SW 1271 (cell line): Measurements from ENCODE around the gene TSHB.
"Not testable (repeated sequence)": the region's sequence is repeated elsewhere in the genome, so short reads cannot be mapped to it uniquely, and the experiment has no call there.

Experiments
- DNase-seq, 2 experiments: peaks; one replicate each; lab custom pipeline; 2025; lab: John Stamatoyannopoulos, UW

TSHB gene

DNA sequence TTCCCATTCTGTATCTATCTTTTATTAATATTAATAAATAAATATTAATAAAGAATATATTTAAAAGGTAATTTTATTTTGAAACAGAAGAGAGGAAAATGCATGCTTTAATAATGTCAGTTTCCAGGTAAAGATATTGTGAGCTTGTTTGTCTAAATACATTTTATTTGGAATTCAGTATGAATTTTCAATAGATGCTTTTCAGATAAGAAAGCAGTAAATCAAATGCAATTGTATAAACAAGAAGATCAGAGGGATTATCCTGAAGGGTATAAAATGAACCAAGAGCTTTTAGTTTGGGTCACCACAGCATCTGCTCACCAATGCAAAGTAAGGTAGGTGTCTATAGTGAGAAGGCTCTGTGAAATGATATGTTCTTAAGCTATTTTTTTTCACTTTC lies at the start of gene TSHB:
Gene TSHB (plus strand): TSS at position 301 of the 400 bp plus-strand sequence. CDS start 3,537 bp downstream, outside the sequence.
- no peak for DNase-seq

DNA sequence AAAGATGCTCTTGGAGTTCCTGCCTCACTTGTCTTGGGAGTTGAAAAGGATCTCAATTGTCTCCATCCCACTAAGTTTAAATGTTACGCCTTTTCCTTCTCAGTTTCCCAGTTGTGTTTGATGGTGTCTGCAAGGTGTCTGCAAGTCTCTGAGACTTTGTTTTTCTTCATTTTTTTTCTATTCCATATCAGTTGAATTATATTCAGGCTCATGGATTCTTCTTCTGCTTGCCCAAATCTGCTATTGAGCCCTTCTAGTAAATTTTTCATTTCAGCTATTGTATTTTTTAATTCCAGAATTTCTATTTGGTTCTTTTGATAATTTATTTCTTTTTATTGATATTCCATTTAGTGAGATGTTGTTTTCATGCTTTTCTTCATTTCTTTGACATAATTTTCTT lies 47.4 kb upstream of the TSHB start:
- DNase-seq, result no peak

DNA sequence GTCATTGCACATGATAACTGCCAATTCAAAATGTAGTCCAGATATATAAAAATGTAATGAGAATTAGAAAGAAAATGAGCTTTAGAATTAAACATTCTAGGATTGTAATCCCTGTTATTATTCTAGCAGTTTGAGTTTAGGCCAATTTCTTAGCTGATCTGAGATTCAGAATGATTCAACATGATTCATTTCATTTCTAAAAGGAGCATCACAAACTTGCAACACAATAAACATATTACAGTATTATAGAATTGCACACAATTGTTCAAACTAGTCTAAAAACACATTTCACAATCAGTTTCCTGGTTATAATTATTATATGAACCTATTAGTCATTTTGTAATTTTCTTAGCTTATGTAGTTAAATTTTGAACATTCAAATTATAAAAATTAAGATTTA lies 43.3 kb upstream of the TSHB start:
- no peak for DNase-seq

DNA sequence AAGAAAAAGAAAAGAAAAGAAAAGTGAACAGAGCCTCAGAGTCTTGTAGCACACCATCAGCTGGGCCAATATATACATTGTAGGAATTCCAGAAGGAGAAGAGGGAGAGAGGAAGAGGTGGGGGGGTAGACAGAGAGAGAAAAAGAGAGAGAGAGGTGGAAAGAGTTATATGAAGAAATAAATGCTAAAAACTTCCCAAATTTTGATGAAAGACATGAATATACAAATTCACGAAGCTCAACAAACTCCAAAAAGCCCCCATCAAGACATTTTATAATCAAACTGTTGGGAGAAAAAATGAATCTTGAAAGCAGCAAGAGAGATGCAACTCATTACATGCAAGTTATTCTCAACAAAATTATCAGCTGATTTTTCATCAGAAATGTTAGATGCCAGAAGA lies 41.5 kb upstream of the TSHB start:
- no peak for DNase-seq

DNA sequence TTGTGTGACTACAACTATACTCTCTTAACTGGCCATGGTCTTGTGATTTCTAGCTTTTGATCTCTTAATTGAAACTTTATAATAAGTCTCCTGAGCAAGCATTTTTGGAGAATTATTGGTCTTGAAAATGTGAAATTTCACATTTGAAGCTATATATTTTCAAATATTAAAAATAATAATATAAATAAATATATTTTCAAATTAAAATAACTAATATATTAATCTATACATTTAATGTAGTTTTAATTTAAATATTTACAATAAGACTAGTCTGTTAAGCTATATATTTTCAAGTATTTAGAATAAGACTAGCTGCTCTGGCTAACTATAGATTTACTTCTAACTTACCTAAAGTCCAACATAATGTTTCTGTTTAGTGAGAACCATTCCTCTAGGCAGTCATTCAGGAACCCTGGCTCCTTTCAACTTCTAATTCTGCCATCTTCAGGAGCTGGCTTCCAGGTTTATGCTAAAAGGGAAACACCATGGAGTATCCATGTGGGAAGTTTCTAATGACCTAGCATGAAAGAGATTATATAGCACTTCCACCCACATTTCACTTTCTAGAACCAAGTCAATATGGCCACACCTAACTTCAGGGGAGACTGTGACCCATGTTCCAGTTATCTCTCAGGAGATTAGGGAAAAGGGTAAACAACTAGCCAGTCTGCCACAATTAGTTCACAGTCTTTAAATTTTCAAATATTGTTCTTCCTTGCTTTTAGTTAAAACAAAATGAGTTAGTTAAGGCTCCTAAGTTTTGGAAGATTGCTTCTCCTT lies 31.9 kb upstream of the TSHB start:
- DNase-seq, result no peak

DNA sequence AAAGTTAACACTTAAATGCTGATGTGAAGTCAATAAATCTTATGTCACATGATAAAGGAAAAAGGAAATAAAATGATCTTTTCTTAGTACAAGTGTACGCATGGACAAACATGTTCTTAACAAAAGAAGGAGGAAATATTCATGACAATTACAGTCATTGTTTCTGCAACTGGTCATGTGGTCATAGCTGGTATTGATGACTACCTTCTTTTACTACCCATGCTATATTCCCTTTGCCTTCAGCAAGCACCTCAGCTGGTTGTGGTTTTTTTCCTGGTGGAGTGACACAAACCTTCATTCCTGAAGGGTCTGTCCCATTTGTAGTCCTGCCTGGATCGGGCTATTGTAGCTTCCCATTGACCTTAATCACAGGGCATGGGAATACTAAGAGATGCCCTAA lies 23.4 kb upstream of the TSHB start:
- DNase-seq, result no peak

DNA sequence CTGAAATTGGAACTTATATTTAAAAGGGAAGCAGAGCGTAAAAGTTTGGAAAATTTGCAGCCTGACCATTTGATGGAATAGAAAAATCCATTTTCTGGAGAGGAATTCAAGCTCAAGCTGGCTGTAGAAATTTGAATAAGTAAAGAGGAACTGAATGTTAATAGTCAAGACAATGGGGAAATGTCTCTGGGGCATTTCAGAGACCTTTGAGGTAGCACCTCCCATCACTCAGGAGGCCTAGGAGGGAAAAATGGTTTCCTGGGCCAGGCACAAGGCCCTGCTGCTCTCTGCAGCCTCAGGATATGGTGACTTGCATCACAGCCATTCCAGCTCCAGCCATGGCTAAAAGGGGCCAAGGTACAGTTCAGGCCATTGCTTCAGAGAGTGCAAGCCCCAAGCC lies 17.6 kb upstream of the TSHB start:
- no peak for DNase-seq

DNA sequence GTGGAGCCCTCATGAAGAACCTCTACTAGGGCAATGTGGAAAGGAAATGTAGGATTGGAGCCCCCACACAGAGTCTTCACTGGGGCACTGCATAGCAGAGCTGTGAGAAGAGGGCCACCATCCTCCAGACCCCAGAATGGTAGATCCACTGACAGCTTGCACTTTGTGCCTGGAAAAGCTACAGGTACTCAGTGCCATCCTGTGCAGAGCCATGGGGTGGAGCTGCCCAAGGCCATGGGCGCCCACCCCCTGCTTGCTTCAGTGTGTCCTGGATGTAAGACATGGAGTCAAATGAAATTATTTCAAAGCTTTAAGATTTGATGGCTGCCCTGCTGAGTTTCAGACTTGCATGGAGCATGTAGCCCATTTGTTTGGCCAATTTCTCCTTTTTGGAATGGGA lies 17.2 kb upstream of the TSHB start:
- DNase-seq, result no peak

DNA sequence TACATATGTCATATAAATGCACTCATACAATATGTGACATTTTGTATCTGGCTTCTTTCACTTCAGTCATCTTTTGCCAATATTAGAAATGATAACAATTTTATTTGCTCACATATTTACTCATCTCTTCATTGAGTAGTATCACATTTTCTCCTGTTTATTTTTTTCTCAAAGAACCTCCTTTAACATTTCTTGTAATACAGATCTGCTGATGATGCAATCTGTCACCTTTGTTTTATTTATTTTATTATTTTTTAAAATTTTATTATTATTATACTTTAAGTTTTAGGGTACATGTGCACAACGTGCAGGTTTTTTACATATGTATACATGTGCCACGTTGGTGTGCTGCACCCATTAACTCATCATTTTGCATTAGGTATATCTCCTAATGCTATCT lies 15.8 kb upstream of the TSHB start:
- no peak for DNase-seq

DNA sequence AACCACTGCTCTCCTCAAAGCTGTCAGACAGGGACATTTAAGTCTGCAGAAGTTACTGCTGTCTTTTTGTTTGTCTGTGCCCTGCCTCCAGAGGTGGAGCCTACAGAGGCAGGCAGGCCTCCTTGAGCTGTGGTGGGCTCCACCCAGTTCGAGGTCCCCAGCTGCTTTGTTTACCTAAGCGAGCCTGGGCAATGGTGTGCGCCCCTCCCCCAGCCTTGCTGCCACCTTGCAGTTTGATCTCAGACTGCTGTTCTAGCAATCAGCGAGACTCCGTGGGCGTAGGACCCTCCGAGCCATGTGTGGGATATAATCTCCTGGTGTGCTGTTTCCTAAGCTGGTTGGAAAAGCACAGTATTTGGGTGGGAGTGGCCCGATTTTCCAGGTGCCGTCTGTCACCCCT lies 10.1 kb upstream of the TSHB start:
- DNase-seq, result not testable (repeated sequence)

DNA sequence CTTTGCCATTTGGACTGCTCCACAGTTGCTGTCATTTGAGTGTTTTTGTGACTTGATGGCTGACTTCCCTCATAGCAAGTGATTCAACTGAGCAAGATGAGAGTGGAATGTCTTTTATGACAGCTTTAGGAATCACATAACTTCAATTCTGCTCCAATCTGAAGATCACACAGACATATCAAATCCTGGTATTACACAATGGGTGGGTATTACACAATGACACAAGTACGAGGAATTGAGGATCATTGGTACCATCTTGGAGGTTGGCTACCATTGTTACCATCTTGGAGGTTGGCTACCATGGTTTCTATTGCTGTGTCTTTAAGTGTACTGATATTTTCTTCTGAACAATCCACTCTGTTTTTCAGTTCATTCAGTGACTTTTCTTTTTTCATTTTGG lies 8.5 kb upstream of the TSHB start:
- DNase-seq, result no peak

DNA sequence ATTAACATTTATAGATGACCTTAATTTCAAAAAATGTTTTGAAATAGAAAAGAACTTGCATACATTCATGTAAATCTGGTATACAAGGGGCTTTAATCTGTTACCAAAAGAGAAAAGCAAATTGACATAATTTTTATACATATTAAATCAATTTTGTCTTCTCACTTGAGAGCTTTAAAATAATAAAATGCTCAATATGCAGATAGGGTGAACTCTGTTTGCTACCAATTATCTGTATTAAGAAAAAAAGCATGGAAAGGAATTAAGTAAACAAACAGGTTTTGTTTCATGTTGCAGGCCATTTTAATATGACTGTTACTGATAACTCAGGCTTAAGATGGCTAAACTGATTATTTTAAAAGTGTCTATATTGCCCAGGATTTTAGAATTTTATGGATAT lies 6.0 kb upstream of the TSHB start:
- DNase-seq, result no peak

DNA sequence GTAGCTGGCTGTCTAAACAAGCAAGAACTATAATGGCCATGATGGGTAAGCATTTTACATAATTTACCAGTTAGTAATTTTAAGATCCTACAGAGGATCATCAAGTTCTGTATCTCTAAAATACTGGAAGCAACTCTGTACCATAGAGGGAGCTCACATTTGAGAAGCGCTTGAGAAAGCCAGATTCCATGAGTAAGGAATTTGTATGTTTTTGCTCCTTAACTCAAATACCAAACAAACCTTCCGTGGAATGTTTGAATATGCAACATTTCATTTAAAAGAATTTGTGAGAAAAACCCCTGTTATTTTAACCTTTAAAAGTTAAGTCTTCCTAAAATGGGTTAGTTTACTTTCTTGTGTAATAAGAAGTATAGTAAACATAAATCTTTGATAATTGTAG lies 2.0 kb downstream of the TSHB start:
- no peak for DNase-seq

DNA sequence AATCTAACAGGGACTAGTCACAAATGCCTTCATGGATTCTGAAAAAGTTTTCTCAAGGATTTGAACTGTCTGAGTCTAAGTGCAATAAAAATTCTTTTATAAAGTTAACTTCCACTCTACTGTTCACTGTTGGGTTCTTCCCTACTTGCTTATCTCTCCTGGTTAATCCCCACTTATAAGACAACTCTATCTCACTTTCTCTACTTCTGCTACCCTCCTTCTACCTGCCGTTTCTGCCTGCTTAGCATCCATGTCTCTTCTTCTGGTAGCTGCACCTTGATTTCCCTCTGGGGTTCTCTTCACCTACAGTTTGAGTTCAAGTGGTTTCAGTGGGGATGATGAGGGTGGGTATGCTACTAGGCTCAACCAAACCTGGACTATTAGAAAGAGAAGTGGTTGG lies 6.0 kb downstream of the TSHB start:
- DNase-seq, result no peak

DNA sequence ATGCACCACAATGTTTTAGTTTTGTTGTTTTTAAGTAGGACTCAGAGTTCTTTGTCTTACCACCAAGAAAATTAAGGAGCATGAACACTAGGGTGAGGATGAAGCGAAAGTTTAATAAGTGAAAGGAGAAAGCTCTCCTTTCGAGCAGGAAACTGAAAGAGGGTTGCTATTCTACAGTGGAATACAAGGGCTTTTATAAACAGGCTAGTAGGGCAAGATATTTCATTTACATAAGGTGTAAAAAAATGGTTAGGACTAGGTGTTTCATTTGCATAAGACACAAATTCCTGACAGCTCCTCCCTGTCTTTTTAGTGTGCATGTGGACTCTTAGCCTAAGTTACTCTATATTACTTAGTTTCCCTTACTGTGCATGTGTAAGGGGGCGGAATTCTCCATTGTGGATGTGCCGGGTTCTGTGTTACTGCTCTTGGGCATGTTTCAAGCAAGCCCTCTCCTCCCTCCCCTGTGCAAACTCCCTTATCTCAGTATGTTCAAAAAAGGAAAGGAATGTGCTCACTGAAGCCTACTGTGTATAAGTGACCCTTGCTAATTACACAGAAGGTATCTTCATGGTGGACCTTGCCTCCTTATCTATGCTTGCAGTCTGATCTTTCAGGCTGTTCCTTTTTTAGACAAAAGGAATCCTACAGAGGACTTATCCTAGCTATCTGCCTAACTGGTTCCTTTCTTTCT lies 7.3 kb downstream of the TSHB start:
- DNase-seq, result no peak

DNA sequence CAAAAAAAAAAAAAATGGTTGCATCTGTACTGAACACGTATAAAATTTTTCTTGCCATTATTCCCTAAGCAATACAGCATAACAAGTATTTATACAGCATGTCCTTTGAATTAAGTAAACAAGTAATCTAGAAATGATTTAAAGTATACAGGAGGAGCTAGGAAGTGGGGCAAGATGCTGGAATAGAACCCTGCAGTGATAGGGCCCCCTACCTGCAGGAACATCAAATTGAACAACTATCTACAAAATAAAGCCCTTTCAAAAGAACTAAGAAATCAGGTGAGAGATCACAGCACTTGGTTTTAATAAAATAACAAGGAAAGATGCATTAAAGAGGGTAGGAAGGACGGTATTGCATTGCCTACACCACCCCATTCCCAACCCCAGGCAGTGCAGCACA lies 10.9 kb downstream of the TSHB start:
- no peak for DNase-seq

DNA sequence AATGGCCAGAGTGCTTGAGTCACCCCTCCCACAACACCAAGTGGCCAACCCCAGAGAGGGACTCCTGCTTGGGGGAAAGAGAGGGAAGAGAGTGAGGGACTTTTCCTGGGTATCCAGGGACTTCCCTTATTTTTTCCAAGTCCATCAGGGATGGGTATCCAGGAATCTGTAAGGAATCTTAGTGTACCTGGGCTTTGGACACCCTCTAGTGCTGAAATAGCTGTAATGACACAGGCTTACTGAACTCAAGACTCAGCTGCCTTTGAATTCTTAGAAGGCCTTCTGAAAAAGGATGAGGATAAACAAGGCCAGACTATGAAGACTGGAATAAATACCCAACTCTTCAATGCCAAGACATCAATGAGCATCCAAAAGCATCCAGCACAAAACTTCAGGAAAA lies 12.0 kb downstream of the TSHB start:
- DNase-seq, result peak in 1 of 2 experiments; percentile 22

DNA sequence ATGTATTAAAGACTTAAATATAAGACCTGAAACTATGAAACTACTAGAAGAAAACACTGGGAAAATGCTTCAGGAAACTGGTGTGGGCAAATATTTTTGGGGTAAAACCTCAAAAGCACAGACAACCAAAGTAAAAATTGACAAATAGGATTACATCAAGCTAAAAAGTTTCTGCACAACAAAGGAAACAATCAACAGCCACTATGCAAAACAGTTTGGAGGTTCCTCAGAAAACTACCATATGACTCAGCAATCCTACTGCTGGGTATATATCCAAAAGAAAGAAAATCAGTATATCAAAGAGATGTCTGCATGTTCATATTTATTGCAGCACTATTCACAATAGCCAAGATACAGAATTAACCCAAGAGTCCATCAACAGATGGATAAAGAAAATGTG lies 17.1 kb downstream of the TSHB start:
- no peak for DNase-seq

DNA sequence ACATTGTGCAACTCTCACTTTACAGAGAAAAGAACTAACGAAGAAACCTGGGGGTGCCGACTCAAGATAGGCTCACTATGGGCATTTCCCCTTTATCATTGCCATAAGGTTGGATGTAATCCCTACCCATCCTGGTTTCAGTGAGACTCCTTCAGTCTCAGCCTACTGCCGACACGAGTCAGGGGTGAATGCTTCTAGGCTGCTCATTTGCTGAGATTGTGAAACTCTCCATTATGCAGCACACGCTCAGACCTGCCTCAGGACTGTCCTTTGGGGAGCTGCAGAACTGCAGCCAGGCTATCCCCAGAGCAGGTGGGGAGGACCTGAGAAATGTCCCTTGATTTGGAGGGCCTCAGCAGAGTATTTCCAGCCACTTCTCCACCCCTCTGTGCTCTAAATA lies 22.2 kb downstream of the TSHB start:
- DNase-seq, result no peak

DNA sequence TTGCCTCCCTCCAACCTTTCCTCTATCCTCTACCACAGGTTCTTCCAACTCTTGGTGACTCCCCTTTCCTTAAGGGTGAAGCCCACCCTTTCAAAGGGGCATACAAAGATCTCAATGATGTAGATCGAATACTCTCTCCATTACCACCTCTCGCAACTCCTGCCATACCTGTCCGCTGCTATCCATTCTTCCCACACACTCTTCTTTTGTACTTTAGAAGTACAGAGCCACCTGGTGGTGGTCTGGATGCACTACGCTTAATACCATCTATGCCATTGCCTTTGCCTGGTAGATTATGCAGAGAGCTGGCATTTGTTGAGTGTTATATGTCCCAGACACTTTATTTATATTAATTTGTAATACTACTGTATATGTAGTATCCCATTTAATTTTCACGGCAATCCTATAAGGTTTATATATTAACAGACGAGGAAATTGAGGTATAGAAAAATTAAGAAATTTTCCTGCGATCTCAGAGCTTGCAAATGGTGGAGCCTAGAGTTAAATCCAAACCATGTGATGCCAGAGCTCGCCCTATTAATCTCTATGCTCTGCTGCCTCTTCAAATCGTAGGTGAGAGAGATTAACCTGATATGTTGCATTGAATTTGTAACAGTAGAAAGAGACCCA lies 22.9 kb downstream of the TSHB start:
- peak in 1 of 2 experiments; percentile 47 for DNase-seq

DNA sequence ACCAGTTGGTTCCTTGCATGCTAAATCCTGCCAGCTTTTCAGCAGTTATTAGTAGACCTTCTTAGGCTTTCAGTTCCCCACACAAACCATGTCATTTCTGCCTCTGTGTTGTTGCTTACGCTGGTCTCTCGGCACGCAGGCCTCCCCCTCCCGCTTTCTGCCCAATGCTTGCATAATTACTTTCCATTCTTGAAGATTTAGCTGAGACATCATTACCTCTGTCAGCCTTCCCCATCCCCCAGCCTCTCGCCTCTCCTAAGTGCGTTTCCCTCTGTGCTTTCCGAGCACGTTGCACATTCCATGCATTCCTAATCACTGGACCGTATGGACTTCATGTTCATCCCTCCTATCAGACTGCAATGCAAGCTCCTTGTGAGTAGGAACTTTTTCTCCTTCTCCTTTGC lies 26.8 kb downstream of the TSHB start:
- no peak for DNase-seq

DNA sequence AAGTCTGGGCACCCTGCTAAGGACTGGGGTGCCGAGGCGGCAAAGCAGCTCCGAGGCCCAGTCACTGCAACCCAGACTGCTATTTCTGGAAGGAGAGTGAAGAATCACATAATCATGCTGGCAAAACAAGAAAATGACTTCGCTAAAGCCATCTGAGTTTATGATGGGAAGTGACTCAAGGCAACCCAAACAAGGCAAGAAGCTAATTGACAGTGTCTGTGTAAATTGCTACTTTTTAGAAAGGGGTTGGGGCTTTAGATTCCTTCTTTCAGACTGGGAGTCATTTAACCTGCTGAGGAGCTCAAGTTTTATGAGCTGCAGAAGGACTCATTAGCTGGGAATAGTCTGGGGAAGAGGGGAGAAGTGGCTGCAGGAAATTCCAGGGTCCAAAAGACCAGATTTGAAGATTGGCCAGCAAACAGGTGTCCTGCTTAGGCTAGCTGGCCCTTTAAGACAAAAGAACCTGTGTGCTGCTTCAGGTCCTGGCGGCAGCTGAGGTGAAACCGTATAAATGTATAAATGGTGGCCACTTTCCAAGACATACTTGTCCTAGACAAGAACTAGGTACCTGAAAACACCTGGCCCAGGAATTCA lies 28.1 kb downstream of the TSHB start:
- DNase-seq, result no peak

DNA sequence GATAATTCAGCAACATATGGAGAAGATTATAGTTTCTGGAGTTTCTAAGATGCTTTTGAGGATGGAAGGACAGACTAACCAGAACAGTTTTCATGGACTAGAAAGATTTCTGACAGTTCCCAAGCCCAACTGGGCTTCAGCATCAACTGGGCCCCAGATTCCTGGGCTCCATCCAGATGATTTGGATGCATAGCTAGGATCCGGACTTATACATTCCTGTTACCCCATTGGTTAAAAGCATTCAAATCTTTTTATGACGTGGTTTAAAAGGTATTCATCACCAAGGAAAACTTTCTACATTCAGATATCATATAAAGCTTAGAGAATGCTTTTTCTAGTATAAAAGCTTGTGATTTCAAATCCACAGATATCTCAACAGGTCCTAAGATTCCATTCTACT lies 29.7 kb downstream of the TSHB start:
- DNase-seq, result no peak
